ENCODE data around the gene AOC2. TPM values are rescaled to one million over a fixed set of nuclear protein-coding genes. Genes with fewer than 3 reads are reported as not detected.

Gene AOC2
- total and polyA plus RNA-seq, 4 donors = 0.17 to 2.4 (median 0.41) TPM

GRCh38 chr17:42821176-42821575 is 23.2 kb upstream of the AOC2 start:
- Histone ChIP-seq H3K4me1 (ENCODE audit: control insufficient read depth in 4 of 4, insufficient read depth in 4 of 4, low read length in 3 of 4) (peaks cover 1 to 17% (median 4%) of the 10 kb centered on the region in 4 donors), H3K27ac (ENCODE audit: low read depth in 1 of 2, low read length in 2 of 2) (no peak overlapping the region), H3K9ac (ENCODE audit: low read depth in 1 of 2, low read length in 2 of 2) (no peak overlapping the region), H3K9me3 (ENCODE audit: control insufficient read depth in 4 of 4, low read length in 3 of 4) (no peaks in the 10 kb centered on the region), H3K4me3 (ENCODE audit: low read depth in 1 of 3, low read length in 3 of 3) (no peak overlapping the region), H3K36me3 (ENCODE audit: control insufficient read depth in 4 of 4, insufficient read depth in 3 of 4, low read depth in 1 of 4, low read length in 3 of 4) (peaks cover 3 to 46% (median 32%) of the 10 kb centered on the region in 4 donors), H3K27me3 (ENCODE audit: control insufficient read depth in 4 of 4, insufficient read depth in 4 of 4, low read length in 3 of 4) (no peaks in the 10 kb centered on the region)
- no peak for DNase-seq (ENCODE audit: low spot score)
- TF ChIP-seq, protein P1, sequence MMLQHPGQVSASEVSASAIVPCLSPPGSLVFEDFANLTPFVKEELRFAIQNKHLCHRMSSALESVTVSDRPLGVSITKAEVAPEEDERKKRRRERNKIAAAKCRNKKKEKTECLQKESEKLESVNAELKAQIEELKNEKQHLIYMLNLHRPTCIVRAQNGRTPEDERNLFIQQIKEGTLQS (IDR thresholded peaks at IDR 0.05) = no peak
- TF ChIP-seq CTCF (IDR thresholded peaks at IDR 0.05; ENCODE audit: low read depth, low read length, missing input control) (no peak), RXRA (IDR thresholded peaks at IDR 0.05) (no peak), GABPA (IDR thresholded peaks at IDR 0.05 in 1 of 2, conservative IDR thresholded peaks at IDR 0.05 in 1 of 2) (no peak), RAD21 (IDR thresholded peaks at IDR 0.05) (no peak)
- WGBS = 90% methylated on average over 7 of the region's 7 CpGs

GRCh38 chr17:42827472-42827871 is 16.9 kb upstream of the AOC2 start:
- no peak for TF ChIP-seq NR2F2 (IDR thresholded peaks at IDR 0.05)
- TF ChIP-seq FOXA2 (IDR thresholded peaks at IDR 0.05) = no peak
- TF ChIP-seq, protein P1 (IDR thresholded peaks at IDR 0.05) = no peak
- no peak for TF ChIP-seq CTCF (IDR thresholded peaks at IDR 0.05; ENCODE audit: low read depth, low read length, missing input control)
- TF ChIP-seq JUND (IDR thresholded peaks at IDR 0.05) = no peak
- TF ChIP-seq YY1 (IDR thresholded peaks at IDR 0.05) = no peak
- DNase-seq (ENCODE audit: low spot score) = no peak
- Histone ChIP-seq H3K27ac (ENCODE audit: low read depth in 1 of 2, low read length in 2 of 2) (no peak overlapping the region), H3K27me3 (ENCODE audit: control insufficient read depth in 4 of 4, insufficient read depth in 4 of 4, low read length in 3 of 4) (no peaks in the 10 kb centered on the region), H3K9ac (ENCODE audit: low read depth in 1 of 2, low read length in 2 of 2) (no peak overlapping the region), H3K4me3 (ENCODE audit: low read depth in 1 of 3, low read length in 3 of 3) (no peak overlapping the region), H3K36me3 (ENCODE audit: control insufficient read depth in 4 of 4, insufficient read depth in 3 of 4, low read depth in 1 of 4, low read length in 3 of 4) (no peaks in the 10 kb centered on the region), H3K9me3 (ENCODE audit: control insufficient read depth in 4 of 4, low read length in 3 of 4) (no peaks in the 10 kb centered on the region), H3K4me1 (ENCODE audit: control insufficient read depth in 4 of 4, insufficient read depth in 4 of 4, low read length in 3 of 4) (peaks cover 1 to 22% (median 9%) of the 10 kb centered on the region in 4 donors)
- WGBS = 92% methylated on average over 1 of the region's 1 CpG

DNA sequence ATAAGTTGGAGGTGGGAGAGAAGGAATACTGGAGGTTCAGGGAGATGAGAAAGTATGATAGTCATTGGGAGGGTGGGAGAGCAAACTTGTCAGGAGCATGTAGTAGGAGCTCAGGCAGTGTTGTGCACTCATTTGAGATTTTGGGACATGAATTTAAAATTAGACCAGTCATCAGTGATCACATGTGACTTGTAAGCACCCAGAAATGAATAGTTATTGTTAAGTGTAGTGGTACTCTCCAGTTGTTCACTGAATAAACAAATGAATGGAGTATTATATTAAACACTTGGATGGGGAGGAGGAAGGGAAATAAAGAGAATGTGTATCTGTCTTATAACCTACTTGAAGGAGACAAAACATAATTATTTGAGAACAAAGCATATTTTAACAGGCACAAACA is 13.4 kb upstream of the AOC2 start:
- Histone ChIP-seq H3K27ac (ENCODE audit: low read depth in 1 of 2, low read length in 2 of 2) (no peak overlapping the region), H3K36me3 (ENCODE audit: control insufficient read depth in 4 of 4, insufficient read depth in 3 of 4, low read depth in 1 of 4, low read length in 3 of 4) (peaks cover 0 to 2% (median 0%) of the 10 kb centered on the region in 4 donors), H3K27me3 (ENCODE audit: control insufficient read depth in 4 of 4, insufficient read depth in 4 of 4, low read length in 3 of 4) (no peaks in the 10 kb centered on the region), H3K4me1 (ENCODE audit: control insufficient read depth in 4 of 4, insufficient read depth in 4 of 4, low read length in 3 of 4) (peaks cover 2 to 32% (median 24%) of the 10 kb centered on the region in 4 donors), H3K4me3 (ENCODE audit: low read depth in 1 of 3, low read length in 3 of 3) (no peak overlapping the region), H3K9ac (ENCODE audit: low read depth in 1 of 2, low read length in 2 of 2) (no peak overlapping the region), H3K9me3 (ENCODE audit: control insufficient read depth in 4 of 4, low read length in 3 of 4) (no peaks in the 10 kb centered on the region)
- no peak for DNase-seq (ENCODE audit: low spot score)
- no peak for TF ChIP-seq GABPA (IDR thresholded peaks at IDR 0.05 in 1 of 2, conservative IDR thresholded peaks at IDR 0.05 in 1 of 2)
- no peak for TF ChIP-seq FOXA2 (IDR thresholded peaks at IDR 0.05)
- no peak for TF ChIP-seq CTCF (IDR thresholded peaks at IDR 0.05; ENCODE audit: low read depth, low read length, missing input control)
- TF ChIP-seq REST (IDR thresholded peaks at IDR 0.05) = no peak
- TF ChIP-seq RXRA (IDR thresholded peaks at IDR 0.05) = no peak
- no peak for TF ChIP-seq ZBTB33 (IDR thresholded peaks at IDR 0.05)
- TF ChIP-seq SP1 (IDR thresholded peaks at IDR 0.05) = no peak
- TF ChIP-seq NR2F2 (IDR thresholded peaks at IDR 0.05) = no peak
- no peak for TF ChIP-seq RAD21 (IDR thresholded peaks at IDR 0.05)
- TF ChIP-seq TAF1 (conservative IDR thresholded peaks at IDR 0.05) = no peak

All from liver (tissue), 9 donors.